A549 (cell line): ENCODE measurements around the gene GHDC. TPM values are rescaled to one million over a fixed set of nuclear protein-coding genes. Genes with fewer than 3 reads are reported as not detected.

Source experiments
- ATAC-seq, 2 experiments: fragments of 200-7000 bp in 1 of 2; fragments of >200 bp in 1 of 2; cut with Nextera tagmentation in 1 of 2; cut with Tn5 transposase in 1 of 2; 3 replicates each; pipeline versions ENCODE4 v1.8.0 to v1.9.1; 2018 to 2020; ENCODE audit warnings: mild to moderate bottlenecking in 1 of 2, moderate library complexity in 1 of 2
- CTCF ChIA-PET: fragments of 300-600 bp; sonication (Branson Sonifier 250); formaldehyde crosslinking; extraction: SDS; loops from one replicate; lab custom pipeline; 2021; ENCODE audit warnings: antibody characterized with exemption, inconsistent platforms; lab: Yijun Ruan, JAX
- POLR2A ChIA-PET: fragments of 350-600 bp; formaldehyde crosslinking; extraction: SDS; loops from one replicate; lab custom pipeline; 2021; ENCODE audit warnings: antibody characterized with exemption, inconsistent platforms; lab: Yijun Ruan, JAX
- DNase-seq, 2 experiments: peaks; one replicate each; pipeline versions ENCODE4 v3.0.0 to v3.0.0-alpha.2; 2011 to 2016; ENCODE audit warnings: low read depth in 1 of 2, low spot score in 1 of 2
- FAIRE-seq: peaks from 2 replicates; lab custom pipeline; 2011; peaks lifted over from hg19 to GRCh38; lab: Jason Lieb, UNC
- H3K27ac ChIP-seq, 2 experiments: fragments of >200 bp; sonication (Bioruptor Twin); formaldehyde crosslinking; 3 replicates each; pipeline ENCODE4 v1.5.1; 2016 to 2017
- H3K4me1 ChIP-seq: fragments of >200 bp; sonication (Bioruptor Twin); formaldehyde crosslinking; 3 replicates; pipeline ENCODE4 v1.6.1; 2016
- H3K4me2 ChIP-seq: fragments of >200 bp; sonication (Bioruptor Twin); formaldehyde crosslinking; 3 replicates; pipeline ENCODE4 v1.6.1; 2016
- H3K4me3 ChIP-seq: fragments of >200 bp; sonication (Bioruptor Twin); formaldehyde crosslinking; 3 replicates; pipeline ENCODE4 v1.5.1; 2016
- H3K9me3 ChIP-seq: fragments of >200 bp; sonication (Bioruptor Twin); formaldehyde crosslinking; 3 replicates; pipeline ENCODE4 v1.6.1; 2016
- ATOH8 ChIP-seq: fragments of 250-450 bp; sonication (Bioruptor Pico); IDR thresholded peaks from 2 replicates; pipeline ENCODE4 v1.5.0; 2020; ENCODE audit warnings: low read depth, mild to moderate bottlenecking, moderate library complexity
- CEBPB ChIP-seq, 2 experiments: fragments of >200 bp in 1 of 2; sonication (Bioruptor Twin) in 1 of 2; formaldehyde crosslinking in 1 of 2; IDR thresholded peaks; 2 replicates each; pipeline ENCODE4 v1.6.1; 2012 to 2016
- CHD2 ChIP-seq: fragments of 150-350 bp; IDR thresholded peaks from 2 replicates; pipeline ENCODE4 v1.6.1; 2014; ENCODE audit warnings: low read length; ENCODE audit not compliant: partially characterized antibody
- CHD4 ChIP-seq: fragments of 200-600 bp; sonication (generic); IDR thresholded peaks from 2 replicates; pipeline ENCODE4 v1.6.1; 2016; ENCODE audit warnings: antibody characterized with exemption, mild to moderate bottlenecking, borderline replicate concordance
- CTCF ChIP-seq: fragments of >200 bp; sonication (Bioruptor Twin); formaldehyde crosslinking; IDR thresholded peaks from 3 replicates; pipeline ENCODE4 v1.5.1; 2016
- E2F6 ChIP-seq: IDR thresholded peaks from 2 replicates; pipeline ENCODE4 v1.6.1; 2012; ENCODE audit warnings: low read depth, borderline replicate concordance
- EHF ChIP-seq: fragments of 250-450 bp; sonication (Bioruptor Pico); IDR thresholded peaks from 2 replicates; pipeline ENCODE4 v1.5.0; 2020; ENCODE audit warnings: mild to moderate bottlenecking
- EHMT2 ChIP-seq: fragments of 200-600 bp; sonication (generic); IDR thresholded peaks from 2 replicates; pipeline ENCODE4 v1.6.1; 2016; ENCODE audit warnings: antibody characterized with exemption, low read depth, mild to moderate bottlenecking, moderate library complexity
- EP300 ChIP-seq, 2 experiments: fragments of >200 bp; sonication (Bioruptor Twin); formaldehyde crosslinking; IDR thresholded peaks; 2 replicates in 1 of 2; 3 replicates in 1 of 2; pipeline ENCODE4 v1.6.1; 2016 to 2017
- GATA3 ChIP-seq: IDR thresholded peaks from 2 replicates; pipeline ENCODE4 v1.6.1; 2012; ENCODE audit warnings: borderline replicate concordance
- HES2 ChIP-seq: fragments of >200 bp; sonication (Bioruptor Twin); formaldehyde crosslinking; IDR thresholded peaks from 2 replicates; pipeline ENCODE4 v1.6.1; 2016
- HOXB13 ChIP-seq: fragments of 250-450 bp; sonication (Bioruptor Pico); IDR thresholded peaks from 2 replicates; pipeline ENCODE4 v1.5.0; 2020; ENCODE audit warnings: low read depth, mild to moderate bottlenecking, moderate library complexity
- HOXB5 ChIP-seq: fragments of 250-450 bp; sonication (Bioruptor Pico); IDR thresholded peaks from 2 replicates; pipeline ENCODE4 v1.5.0; 2020; ENCODE audit warnings: mild to moderate bottlenecking, moderate library complexity
- KDM1A ChIP-seq: fragments of 200-600 bp; sonication (generic); IDR thresholded peaks from 2 replicates; pipeline ENCODE4 v1.6.1; 2016; ENCODE audit warnings: low read depth, mild to moderate bottlenecking
- MAX ChIP-seq: IDR thresholded peaks from 2 replicates; pipeline ENCODE4 v1.6.1; 2012
- MAZ ChIP-seq: fragments of 150-350 bp; IDR thresholded peaks from 2 replicates; pipeline ENCODE4 v1.6.1; 2014; ENCODE audit warnings: antibody characterized with exemption, low read depth, low read length, borderline replicate concordance
- MYC ChIP-seq: IDR thresholded peaks from 2 replicates; pipeline ENCODE4 v1.6.1; 2012; ENCODE audit warnings: mild to moderate bottlenecking, inconsistent platforms, low read length, improper control_type of control experiment, borderline replicate concordance
- NFE2L2 ChIP-seq: fragments of 150-350 bp; conservative IDR thresholded peaks from 2 replicates; pipeline ENCODE4 v1.6.1; 2014; ENCODE audit warnings: low read length
- NPAS2 ChIP-seq: fragments of 250-450 bp; sonication (Bioruptor Pico); IDR thresholded peaks from 2 replicates; pipeline ENCODE4 v1.8.0; 2022; ENCODE audit warnings: mild to moderate bottlenecking, moderate library complexity, borderline replicate concordance
- PHF8 ChIP-seq: fragments of 200-600 bp; sonication (generic); IDR thresholded peaks from 2 replicates; pipeline ENCODE4 v1.6.1; 2016; ENCODE audit warnings: low read depth, mild to moderate bottlenecking, antibody characterized with exemption, moderate library complexity, borderline replicate concordance
- POLR2A ChIP-seq: IDR thresholded peaks from 2 replicates; pipeline ENCODE4 v1.6.1; 2012; ENCODE audit warnings: mild to moderate bottlenecking, low read length
- POLR2AphosphoS2 ChIP-seq: conservative IDR thresholded peaks from 2 replicates; pipeline ENCODE4 v1.6.1; 2012; ENCODE audit warnings: low read length, improper control_type of control experiment, inconsistent platforms
- RAD21 ChIP-seq, 2 experiments: fragments of >200 bp in 1 of 2; sonication (Bioruptor Twin) in 1 of 2; formaldehyde crosslinking in 1 of 2; IDR thresholded peaks in 1 of 2; conservative IDR thresholded peaks in 1 of 2; 2 replicates in 1 of 2; 3 replicates in 1 of 2; pipeline ENCODE4 v1.6.1; 2012 to 2018; ENCODE audit warnings: inconsistent platforms in 1 of 2
- RARB ChIP-seq: fragments of 250-450 bp; sonication (Bioruptor Pico); IDR thresholded peaks from 2 replicates; pipeline ENCODE4 v1.8.0; 2021; ENCODE audit warnings: mild to moderate bottlenecking, moderate library complexity
- RFX5 ChIP-seq: fragments of 450-650 bp; IDR thresholded peaks from 2 replicates; pipeline ENCODE4 v1.7.1; 2014; ENCODE audit warnings: antibody characterized with exemption, mild to moderate bottlenecking, moderate library complexity
- TFCP2L1 ChIP-seq: fragments of 250-450 bp; sonication (Bioruptor Pico); IDR thresholded peaks from 2 replicates; pipeline ENCODE4 v1.5.0; 2021; ENCODE audit warnings: mild to moderate bottlenecking
- TP53 ChIP-seq: fragments of 250-450 bp; sonication (Bioruptor Pico); IDR thresholded peaks from 2 replicates; pipeline ENCODE4 v1.5.0; 2021; ENCODE audit warnings: mild to moderate bottlenecking, moderate library complexity
- USF2 ChIP-seq: fragments of 450-650 bp; IDR thresholded peaks from 2 replicates; pipeline ENCODE4 v1.6.1; 2014; ENCODE audit warnings: antibody characterized with exemption
- ZC3H11A ChIP-seq: fragments of 450-650 bp; IDR thresholded peaks from 2 replicates; pipeline ENCODE4 v1.6.1; 2014; ENCODE audit warnings: antibody characterized with exemption, mild to moderate bottlenecking
- ZNF302 ChIP-seq: fragments of 250-450 bp; sonication (Bioruptor Pico); IDR thresholded peaks from 2 replicates; pipeline ENCODE4 v1.9.0; 2021; ENCODE audit warnings: inconsistent platforms, mild to moderate bottlenecking, moderate library complexity
- ZSCAN20 ChIP-seq: fragments of 250-450 bp; sonication (Bioruptor Pico); IDR thresholded peaks from 2 replicates; pipeline ENCODE4 v1.8.0; 2022; ENCODE audit warnings: mild to moderate bottlenecking, moderate library complexity
- WGBS: methylation state at CpG from one replicate; pipeline ENCODE4 v1.1.6; 2017; ENCODE audit errors: missing lambda C conversion rate; 5-methylcytosine and 5-hydroxymethylcytosine counted together
- polyA plus RNA-seq, 4 experiments: library from polyadenylated mRNA; depleted of rRNA in 3 of 4; stranded (reverse); fragments of >200 nt; fragmentation: RNase III in 1 of 4; extraction: RNeasy Plus Mini Kit Qiagen cat#74134 plus additional on column Dnase treatment in 1 of 4; gene quantifications; 2 replicates in 3 of 4; 3 replicates in 1 of 4; pipeline ENCODE4 v1.2.3, GENCODE V29; 2011 to 2017

GHDC gene
- polyA plus RNA-seq, 2 of the 4 experiments (the other 2 are of a cell fraction): 12.3 to 23.4 TPM

GRCh38 chr17:42181851-42182207 is 12.5 kb downstream of the GHDC start:
- ATAC-seq (no peak), DNase-seq (no peak)
- ChIA-PET CTCF (interaction anchor here (0.6 to 6.1 kb wide), 35 partner anchors 9 to 349 kb away, joined by 3 to 76 read pairs (median 4); partner anchors contain the start of genes GHDC, HSPB9, KAT2A and NKIRAS2), POLR2A (interaction anchor here (1.2 kb wide), 1 partner anchor 492 kb away, joined by 3 read pairs; no protein-coding TSS in a partner anchor)
- no peak overlapping the region for H3K27ac ChIP-seq
- TF ChIP-seq HES2 (no peak), CEBPB (IDR thresholded peaks at IDR 0.05) (no peak), RAD21 (conservative IDR thresholded peaks at IDR 0.05 in 1 of 2, IDR thresholded peaks at IDR 0.05 in 1 of 2) (no peak), POLR2A (no peak), EHMT2 (no peak), RARB (CRISPR knock-in tag) (no peak), NFE2L2 (no peak), PHF8 (no peak), TFCP2L1 (no peak), GATA3 (no peak), CHD2 (no peak), RFX5 (no peak), NPAS2 (no peak)
- TF ChIP-seq, all 56 proteins: peak for 0
- Histone ChIP-seq H3K4me2 (peak overlapping the region; percentile 97), H3K4me3 (no peak overlapping the region; the same call in 2 of the 3 replicates), H3K4me1 (peaks cover 38% of the 10 kb centered on the region), H3K9me3 (no peaks in the 10 kb centered on the region)
- FAIRE-seq: no peak
- WGBS: 79% methylated on average over 2 of the region's 2 CpGs

GRCh38 chr17:42180922-42181850 is 13.1 kb downstream of the GHDC start, which contains the start of gene KCNH4:
TSS of gene KCNH4 (minus strand) at chr17:42181142. CDS start at chr17:42180945, 197 bp downstream.
- H3K4me1 ChIP-seq: peaks cover 38% of the 10 kb centered on the region
- DNase-seq: peak; percentile 92 to 93
- peak within 1 kb of the TSS; percentile 97 for H3K4me2 ChIP-seq
- H3K4me3 ChIP-seq: peak within 1 kb of the TSS; percentile 54
- no peaks in the 10 kb centered on the region for H3K9me3 ChIP-seq
- ChIA-PET CTCF (interaction anchor here (0.5 to 6.1 kb wide), 44 partner anchors 9 to 349 kb away, joined by 3 to 76 read pairs (median 4); partner anchors contain the start of genes GHDC, HSPB9, KAT2A and NKIRAS2), POLR2A (interaction anchor here (0.6 to 1.2 kb wide), 2 partner anchors 492 to 1556 kb away, joined by 3 read pairs; no protein-coding TSS in a partner anchor)
- peak; percentile 28 to 66 for ATAC-seq
- H3K27ac ChIP-seq: peak within 1 kb of the TSS; percentile 53 to 78
- 15% methylated on average over 40 of the region's 60 CpGs for WGBS
- no peak for FAIRE-seq
- TF ChIP-seq HOXB5 (CRISPR knock-in tag) (peak; percentile 36; the same call in 1 of the 2 replicates), CTCF (peak; percentile 72), RAD21 (conservative IDR thresholded peaks at IDR 0.05 in 1 of 2, IDR thresholded peaks at IDR 0.05 in 1 of 2) (peak; percentile 66 to 68), ATOH8 (CRISPR knock-in tag) (peak; percentile 77), TP53 (peak; percentile 70), KDM1A (no peak), ZNF302 (CRISPR knock-in tag) (no peak), ZSCAN20 (CRISPR knock-in tag) (peak; percentile 67; the same call in 1 of the 2 replicates), HOXB13 (peak; percentile 78), POLR2AphosphoS2 (no peak), EHMT2 (peak; percentile 87), MYC (peak; percentile 84; the same call in 1 of the 2 replicates), TFCP2L1 (peak; percentile 68; the same call in 1 of the 2 replicates), CHD2 (peak; percentile 39), EHF (CRISPR knock-in tag) (0 out of 2 replicates have a peak, but pooled peaks have one; percentile 16), PHF8 (0 out of 2 replicates have a peak, but pooled peaks have one; percentile 35), EP300 (IDR thresholded peaks at IDR 0.05) (no peak), CHD4 (no peak; the same call in 1 of the 2 replicates), RARB (CRISPR knock-in tag) (no peak), MAX (peak; percentile 99), E2F6 (peak; percentile 100), USF2 (peak; percentile 84), ZC3H11A (no peak), MAZ (no peak)
